ENCODE measurements around the gene SRP14.

The SRP14 gene

GRCh38 chr15:40082195-40082883 lies 43.4 kb upstream of the SRP14 start:
- H3K27ac ChIP-seq (ENCODE audit: insufficient read depth in 1 of 2, low read depth in 1 of 2, low read length in 2 of 2, poor library complexity in 1 of 2, severe bottlenecking in 2 of 2), result peak overlapping the region in 1 of 2 experiments; percentile 79
- H3K9me3 ChIP-seq (ENCODE audit: control extremely low read depth in 1 of 5, control insufficient read depth in 4 of 5, insufficient read depth in 2 of 5, low read depth in 1 of 5, low read length in 4 of 5), result no peaks in the 10 kb centered on the region
- 93% methylated on average over 4 of the region's 12 CpGs for WGBS (ENCODE audit: insufficient coverage)
- CTCF ChIA-PET, result interaction anchor here (1.0 to 3.6 kb wide), 7 partner anchors 9 to 35 kb away, joined by 3 to 15 read pairs (median 4); no protein-coding TSS in a partner anchor
- peak overlapping the region in 3 of 7 experiments; percentile 14 to 70 (median 53) for H3K4me3 ChIP-seq (ENCODE audit: control insufficient read depth in 1 of 7, extremely low read depth in 1 of 7, insufficient read depth in 4 of 7, low read depth in 2 of 7, low read length in 6 of 7)
- no peaks in the 10 kb centered on the region for H3K36me3 ChIP-seq (ENCODE audit: control insufficient read depth in 4 of 4, insufficient read depth in 4 of 4, low read length in 3 of 4)
- POLR2A ChIA-PET, result interaction anchor here (0.8 to 1.5 kb wide), 2 partner anchors 15 to 35 kb away, joined by 3 to 8 read pairs; no protein-coding TSS in a partner anchor
- peaks cover 7 to 42% (median 24%) of the 10 kb centered on the region in 4 experiments for H3K4me1 ChIP-seq (ENCODE audit: control extremely low read depth in 1 of 4, control insufficient read depth in 4 of 4, insufficient read depth in 4 of 4, low read length in 3 of 4)
- H3K27me3 ChIP-seq (replicated peaks in 2 of 5; ENCODE audit: control insufficient read depth in 4 of 5, insufficient read depth in 5 of 5, low read length in 4 of 5), result no peaks in the 10 kb centered on the region
- DNase-seq, result no peak

- DNase-seq, result peak; percentile 58 to 73 (median 61)
- POLR2A ChIA-PET, result interaction anchor here (0.8 to 1.5 kb wide), 2 partner anchors 16 to 34 kb away, joined by 3 to 8 read pairs; no protein-coding TSS in a partner anchor
- CTCF ChIA-PET, result interaction anchor here (1.0 to 3.6 kb wide), 6 partner anchors 9 to 34 kb away, joined by 3 to 15 read pairs (median 4); no protein-coding TSS in a partner anchor
Observed at GRCh38 chr15:40081691-40082194, 42.8 kb upstream of the SRP14 start.

GRCh38 chr15:40080847-40081246 lies 41.9 kb upstream of the SRP14 start:
- peak overlapping the region in 4 of 7 experiments; percentile 25 to 70 (median 46) for H3K4me3 ChIP-seq (ENCODE audit: control insufficient read depth in 1 of 7, extremely low read depth in 1 of 7, insufficient read depth in 4 of 7, low read depth in 2 of 7, low read length in 6 of 7)
- POLR2A ChIA-PET, result interaction anchor here (0.5 to 1.5 kb wide), 2 partner anchors 11 to 17 kb away, joined by 3 to 8 read pairs; no protein-coding TSS in a partner anchor
- no peaks in the 10 kb centered on the region for H3K9me3 ChIP-seq (ENCODE audit: control extremely low read depth in 1 of 5, control insufficient read depth in 4 of 5, insufficient read depth in 2 of 5, low read depth in 1 of 5, low read length in 4 of 5)
- no peak for DNase-seq
- WGBS (ENCODE audit: insufficient coverage), result 8% methylated on average over 3 of the region's 5 CpGs
- H3K27me3 ChIP-seq (replicated peaks in 2 of 5; ENCODE audit: control insufficient read depth in 4 of 5, insufficient read depth in 5 of 5, low read length in 4 of 5), result no peaks in the 10 kb centered on the region
- peak overlapping the region; percentile 42 to 79 for H3K27ac ChIP-seq (ENCODE audit: insufficient read depth in 1 of 2, low read depth in 1 of 2, low read length in 2 of 2, poor library complexity in 1 of 2, severe bottlenecking in 2 of 2)
- peaks cover 7 to 46% (median 24%) of the 10 kb centered on the region in 4 experiments for H3K4me1 ChIP-seq (ENCODE audit: control extremely low read depth in 1 of 4, control insufficient read depth in 4 of 4, insufficient read depth in 4 of 4, low read length in 3 of 4)
- CTCF ChIA-PET, result interaction anchor here (1.4 kb wide), 1 partner anchor 25 kb away, joined by 4 read pairs; no protein-coding TSS in a partner anchor
- no peaks in the 10 kb centered on the region for H3K36me3 ChIP-seq (ENCODE audit: control insufficient read depth in 4 of 4, insufficient read depth in 4 of 4, low read length in 3 of 4)

More at GRCh38 chr15:40081691-40082194, 42.8 kb upstream of the SRP14 start:
- 17% methylated on average over 12 of the region's 12 CpGs for WGBS (ENCODE audit: insufficient coverage)
- H3K27me3 ChIP-seq (replicated peaks in 2 of 5; ENCODE audit: control insufficient read depth in 4 of 5, insufficient read depth in 5 of 5, low read length in 4 of 5), result no peaks in the 10 kb centered on the region
- peak overlapping the region in 6 of 7 experiments; percentile 14 to 70 (median 50) for H3K4me3 ChIP-seq (ENCODE audit: control insufficient read depth in 1 of 7, extremely low read depth in 1 of 7, insufficient read depth in 4 of 7, low read depth in 2 of 7, low read length in 6 of 7)
- peak overlapping the region; percentile 42 to 79 for H3K27ac ChIP-seq (ENCODE audit: insufficient read depth in 1 of 2, low read depth in 1 of 2, low read length in 2 of 2, poor library complexity in 1 of 2, severe bottlenecking in 2 of 2)
- H3K36me3 ChIP-seq (ENCODE audit: control insufficient read depth in 4 of 4, insufficient read depth in 4 of 4, low read length in 3 of 4), result no peaks in the 10 kb centered on the region
- no peaks in the 10 kb centered on the region for H3K9me3 ChIP-seq (ENCODE audit: control extremely low read depth in 1 of 5, control insufficient read depth in 4 of 5, insufficient read depth in 2 of 5, low read depth in 1 of 5, low read length in 4 of 5)
- peaks cover 7 to 42% (median 24%) of the 10 kb centered on the region in 4 experiments for H3K4me1 ChIP-seq (ENCODE audit: control extremely low read depth in 1 of 4, control insufficient read depth in 4 of 4, insufficient read depth in 4 of 4, low read length in 3 of 4)

- WGBS (ENCODE audit: insufficient coverage), result no CpG with 5 or more reads among the region's 1 CpG
- Histone ChIP-seq H3K27ac (ENCODE audit: insufficient read depth in 1 of 2, low read depth in 1 of 2, low read length in 2 of 2, poor library complexity in 1 of 2, severe bottlenecking in 2 of 2) (no peak overlapping the region), H3K9me3 (ENCODE audit: control extremely low read depth in 1 of 5, control insufficient read depth in 4 of 5, insufficient read depth in 2 of 5, low read depth in 1 of 5, low read length in 4 of 5) (no peaks in the 10 kb centered on the region), H3K36me3 (ENCODE audit: control insufficient read depth in 4 of 4, insufficient read depth in 4 of 4, low read length in 3 of 4) (no peaks in the 10 kb centered on the region), H3K4me3 (ENCODE audit: control insufficient read depth in 1 of 7, extremely low read depth in 1 of 7, insufficient read depth in 4 of 7, low read depth in 2 of 7, low read length in 6 of 7) (no peak overlapping the region), H3K4me1 (ENCODE audit: control extremely low read depth in 1 of 4, control insufficient read depth in 4 of 4, insufficient read depth in 4 of 4, low read length in 3 of 4) (peaks cover 7 to 54% (median 31%) of the 10 kb centered on the region in 4 experiments), H3K27me3 (replicated peaks in 2 of 5; ENCODE audit: control insufficient read depth in 4 of 5, insufficient read depth in 5 of 5, low read length in 4 of 5) (no peaks in the 10 kb centered on the region)
- ChIA-PET POLR2A (no interaction called here), CTCF (interaction anchor here (1.7 kb wide), 1 partner anchor 18 kb away, joined by 6 read pairs; no protein-coding TSS in a partner anchor)
- no peak for DNase-seq
Observed at GRCh38 chr15:40080104-40080503, 41.1 kb upstream of the SRP14 start.

- no peaks in the 10 kb centered on the region for H3K36me3 ChIP-seq (ENCODE audit: control insufficient read depth in 4 of 4, insufficient read depth in 4 of 4, low read length in 3 of 4)
- POLR2A ChIA-PET, result no interaction called here
- H3K27ac ChIP-seq (ENCODE audit: insufficient read depth in 1 of 2, low read depth in 1 of 2, low read length in 2 of 2, poor library complexity in 1 of 2, severe bottlenecking in 2 of 2), result no peak overlapping the region
- CTCF ChIA-PET, result interaction anchor here (1.0 to 1.7 kb wide), 6 partner anchors 9 to 27 kb away, joined by 3 to 6 read pairs (median 4); no protein-coding TSS in a partner anchor
- H3K27me3 ChIP-seq (replicated peaks in 2 of 5; ENCODE audit: control insufficient read depth in 4 of 5, insufficient read depth in 5 of 5, low read length in 4 of 5), result no peaks in the 10 kb centered on the region
- H3K9me3 ChIP-seq (ENCODE audit: control extremely low read depth in 1 of 5, control insufficient read depth in 4 of 5, insufficient read depth in 2 of 5, low read depth in 1 of 5, low read length in 4 of 5), result no peaks in the 10 kb centered on the region
- no peak for DNase-seq
- no CpG with 5 or more reads among the region's 6 CpGs for WGBS (ENCODE audit: insufficient coverage)
- peaks cover 7 to 51% (median 34%) of the 10 kb centered on the region in 4 experiments for H3K4me1 ChIP-seq (ENCODE audit: control extremely low read depth in 1 of 4, control insufficient read depth in 4 of 4, insufficient read depth in 4 of 4, low read length in 3 of 4)
- no peak overlapping the region for H3K4me3 ChIP-seq (ENCODE audit: control insufficient read depth in 1 of 7, extremely low read depth in 1 of 7, insufficient read depth in 4 of 7, low read depth in 2 of 7, low read length in 6 of 7)
Observed at GRCh38 chr15:40079456-40079855, 40.5 kb upstream of the SRP14 start.

GRCh38 chr15:40075298-40076044 lies 36.5 kb upstream of the SRP14 start:
- Histone ChIP-seq H3K36me3 (ENCODE audit: control insufficient read depth in 4 of 4, insufficient read depth in 4 of 4, low read length in 3 of 4) (no peaks in the 10 kb centered on the region), H3K27ac (ENCODE audit: insufficient read depth in 1 of 2, low read depth in 1 of 2, low read length in 2 of 2, poor library complexity in 1 of 2, severe bottlenecking in 2 of 2) (no peak overlapping the region), H3K27me3 (replicated peaks in 2 of 5; ENCODE audit: control insufficient read depth in 4 of 5, insufficient read depth in 5 of 5, low read length in 4 of 5) (no peaks in the 10 kb centered on the region), H3K4me3 (ENCODE audit: control insufficient read depth in 1 of 7, extremely low read depth in 1 of 7, insufficient read depth in 4 of 7, low read depth in 2 of 7, low read length in 6 of 7) (no peak overlapping the region), H3K9me3 (ENCODE audit: control extremely low read depth in 1 of 5, control insufficient read depth in 4 of 5, insufficient read depth in 2 of 5, low read depth in 1 of 5, low read length in 4 of 5) (no peaks in the 10 kb centered on the region), H3K4me1 (ENCODE audit: control extremely low read depth in 1 of 4, control insufficient read depth in 4 of 4, insufficient read depth in 4 of 4, low read length in 3 of 4) (peaks cover 0 to 22% (median 18%) of the 10 kb centered on the region in 4 experiments)
- peak in 2 of 3 donors; percentile 42 to 46 for DNase-seq
- 66% methylated on average over 16 of the region's 18 CpGs for WGBS (ENCODE audit: insufficient coverage)
- CTCF ChIA-PET, result interaction anchor here (1.6 to 2.5 kb wide), 2 partner anchors 26 to 31 kb away, joined by 4 to 19 read pairs; no protein-coding TSS in a partner anchor
- POLR2A ChIA-PET, result interaction anchor here (0.6 kb wide), 1 partner anchor 40 kb away, joined by 4 read pairs; no protein-coding TSS in a partner anchor
